GM19467 (cell line): Measurements from ENCODE around the gene RBM20.
"Not testable (repeated sequence)": the region's sequence is repeated elsewhere in the genome, so short reads cannot be mapped to it uniquely, and the experiment has no call there.

ENCODE experiments used
- ATAC-seq: cut with Tn5 transposase; IDR thresholded peaks from one replicate; pipeline ENCODE4 v1.9.1; 2021; ENCODE audit warnings: mild to moderate bottlenecking, moderate library complexity; ENCODE audit not compliant: unreplicated experiment

RBM20 gene

DNA sequence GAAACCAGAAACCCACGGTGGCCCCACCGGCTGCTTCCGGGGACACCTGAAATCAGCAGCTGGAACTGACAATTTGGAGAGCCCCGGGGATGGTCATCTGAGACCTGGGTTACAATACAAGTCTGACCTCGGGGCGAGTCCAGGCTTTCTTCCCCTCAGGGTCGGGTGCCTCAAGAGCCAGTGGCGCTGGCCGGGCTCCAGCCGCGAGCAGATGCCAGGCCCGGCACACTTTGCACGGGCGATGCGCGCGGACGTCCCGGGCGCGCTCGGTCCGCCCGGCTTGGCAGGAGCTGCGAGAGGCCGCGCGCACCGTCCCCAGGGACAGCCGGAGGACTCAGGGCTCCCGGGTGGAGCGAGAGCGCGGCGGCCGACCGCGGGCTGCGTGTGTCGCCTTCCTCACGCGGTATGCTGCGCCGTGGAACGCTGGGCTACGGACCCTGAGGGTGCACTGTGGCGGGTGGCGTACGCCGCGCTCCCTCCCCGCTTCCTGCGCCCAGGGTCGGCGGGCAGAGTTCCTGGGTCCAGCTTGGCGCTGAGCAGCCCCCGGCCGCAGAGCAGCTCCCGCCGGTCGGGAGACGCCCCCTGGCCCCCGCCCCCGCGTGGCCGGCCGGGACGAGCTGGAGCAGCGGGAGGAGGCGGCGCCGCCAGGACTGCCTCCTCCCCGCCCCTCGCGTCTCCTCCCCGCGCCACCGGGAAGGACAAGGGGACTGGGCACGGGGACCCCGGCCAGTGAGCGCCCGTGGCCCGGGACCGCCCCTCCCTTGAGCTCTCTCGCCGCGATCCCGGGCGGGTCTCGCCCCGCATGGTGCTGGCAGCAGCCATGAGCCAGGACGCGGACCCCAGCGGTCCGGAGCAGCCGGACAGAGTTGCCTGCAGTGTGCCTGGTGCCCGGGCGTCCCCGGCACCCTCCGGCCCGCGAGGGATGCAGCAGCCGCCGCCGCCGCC lies at the start of gene RBM20:
RBM20 (plus strand) TSS at position 684 of the 945 bp plus-strand sequence; CDS start at position 803, 119 bp downstream.
- no peak for ATAC-seq

DNA sequence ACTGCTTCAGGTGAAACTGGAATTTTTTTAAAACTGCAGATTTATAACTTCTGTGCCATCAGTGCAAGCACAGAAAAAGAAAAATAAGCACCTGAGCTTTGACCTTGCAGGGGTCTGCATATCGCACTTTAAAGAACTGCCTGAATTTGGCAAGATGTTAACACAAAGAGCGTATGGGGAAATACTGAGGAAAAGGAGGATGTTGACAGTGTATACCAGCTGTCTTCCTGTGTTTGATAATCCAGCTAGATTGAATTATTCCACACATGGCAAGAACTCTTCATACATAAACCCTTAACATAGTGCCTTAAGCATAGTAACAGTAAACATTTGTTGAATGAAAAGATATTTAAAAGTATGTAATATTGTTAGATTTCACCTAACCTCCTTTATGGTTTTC lies 46.7 kb upstream of the RBM20 start:
- ATAC-seq = no peak

DNA sequence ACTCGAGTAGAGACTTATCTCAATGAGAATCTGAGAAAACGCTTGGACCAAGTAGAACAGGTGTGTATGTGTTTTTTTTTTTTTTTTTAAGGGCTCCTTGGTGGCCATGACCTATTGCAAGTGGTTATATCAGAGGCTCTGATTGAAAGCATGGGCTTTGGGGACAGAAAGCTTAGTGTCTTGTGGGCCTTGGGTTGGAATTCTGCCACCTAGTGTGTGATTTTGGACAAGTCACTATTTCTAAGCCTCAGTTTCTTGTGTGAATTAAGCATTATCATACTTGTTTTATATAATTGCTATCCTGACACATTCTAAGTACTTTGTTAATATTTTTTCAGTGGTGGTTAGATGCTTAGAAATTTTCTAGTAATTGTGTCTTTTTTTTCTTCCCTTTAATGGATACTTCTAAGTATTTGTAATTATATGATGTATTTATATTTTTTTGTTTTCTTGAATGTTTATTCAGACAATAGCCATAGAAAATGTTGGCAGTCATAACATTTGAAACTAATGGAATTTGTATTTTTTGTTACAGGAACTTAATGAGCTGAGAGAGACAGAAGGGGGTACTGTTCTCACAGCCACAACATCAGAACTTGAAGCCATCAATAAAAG lies 43.5 kb upstream of the RBM20 start:
- ATAC-seq = no peak

DNA sequence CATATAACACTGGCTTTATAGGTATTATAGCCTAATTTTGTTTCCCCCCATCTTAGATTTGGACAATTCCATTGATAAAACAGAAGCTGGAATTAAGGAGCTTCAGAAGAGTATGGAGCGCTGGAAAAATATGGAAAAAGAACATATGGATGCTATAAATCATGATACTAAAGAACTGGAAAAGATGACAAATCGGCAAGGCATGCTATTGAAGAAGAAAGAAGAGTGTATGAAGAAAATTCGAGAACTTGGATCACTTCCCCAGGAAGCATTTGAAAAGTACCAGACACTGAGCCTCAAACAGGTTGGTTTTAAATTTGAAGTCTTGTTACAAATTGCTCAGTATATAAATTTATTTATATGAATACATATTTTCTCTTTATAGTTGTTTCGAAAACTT lies 42.6 kb upstream of the RBM20 start:
- ATAC-seq = no peak

DNA sequence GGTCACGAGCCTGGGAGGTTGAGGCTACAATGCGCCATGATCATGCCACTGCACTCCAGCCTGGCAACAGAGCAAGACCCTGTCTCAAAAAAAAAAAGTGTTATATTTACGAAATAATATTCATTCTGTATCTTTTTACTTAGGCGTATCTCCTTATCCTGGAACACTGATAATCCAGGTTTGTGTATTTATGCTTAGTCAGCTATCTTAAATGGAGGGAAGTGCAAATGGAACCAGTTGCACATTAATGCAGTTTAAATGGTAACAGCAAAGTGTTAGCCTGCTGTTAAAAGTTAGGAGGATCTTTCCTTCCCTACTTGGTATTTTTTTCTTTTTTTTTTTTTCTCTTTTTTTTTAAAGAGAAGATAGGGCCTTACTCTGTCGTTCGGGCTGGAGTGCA lies 36.0 kb upstream of the RBM20 start:
- ATAC-seq = no peak

DNA sequence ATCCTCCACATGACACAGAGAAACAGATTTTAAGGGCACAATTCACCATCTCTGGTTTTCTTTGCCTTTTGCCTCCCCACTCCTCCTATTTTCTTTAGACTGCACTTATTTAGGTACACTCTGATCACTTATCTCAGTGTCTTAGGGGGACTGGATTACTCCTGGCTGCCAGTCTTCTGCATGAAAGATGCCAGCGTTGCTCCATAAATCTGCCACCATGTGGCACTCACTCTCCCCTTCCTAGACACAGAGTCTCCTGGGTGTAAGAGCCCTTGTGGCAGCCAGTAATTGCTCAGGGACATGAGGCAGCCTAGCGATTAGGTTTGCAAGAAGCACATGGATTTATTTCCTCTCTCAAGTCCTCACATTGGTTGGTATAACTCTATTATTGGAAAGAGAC lies 34.5 kb upstream of the RBM20 start:
- no peak for ATAC-seq

DNA sequence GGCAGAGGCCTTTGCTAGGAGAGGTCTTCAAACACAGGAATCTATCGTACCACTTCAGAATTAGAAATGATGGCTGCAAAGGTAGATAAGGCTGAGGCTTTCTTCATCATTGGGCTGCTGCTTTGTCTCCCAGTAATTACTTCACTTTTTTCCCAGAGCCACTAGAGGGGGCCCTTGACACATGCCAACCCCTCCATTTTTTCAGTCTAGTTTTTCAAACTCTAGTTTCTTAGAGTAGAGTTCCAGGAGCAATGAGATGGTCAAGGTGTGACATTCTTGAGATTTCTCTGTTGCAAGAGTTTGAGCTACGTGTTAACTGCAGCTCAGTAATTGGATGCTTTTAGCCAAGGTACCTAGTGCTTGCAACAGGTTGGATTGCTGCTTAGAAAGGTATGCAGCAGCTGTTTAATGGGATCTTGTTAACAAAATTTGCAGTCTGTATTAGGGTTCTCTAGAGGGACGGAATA lies 33.8 kb upstream of the RBM20 start:
- no peak for ATAC-seq

DNA sequence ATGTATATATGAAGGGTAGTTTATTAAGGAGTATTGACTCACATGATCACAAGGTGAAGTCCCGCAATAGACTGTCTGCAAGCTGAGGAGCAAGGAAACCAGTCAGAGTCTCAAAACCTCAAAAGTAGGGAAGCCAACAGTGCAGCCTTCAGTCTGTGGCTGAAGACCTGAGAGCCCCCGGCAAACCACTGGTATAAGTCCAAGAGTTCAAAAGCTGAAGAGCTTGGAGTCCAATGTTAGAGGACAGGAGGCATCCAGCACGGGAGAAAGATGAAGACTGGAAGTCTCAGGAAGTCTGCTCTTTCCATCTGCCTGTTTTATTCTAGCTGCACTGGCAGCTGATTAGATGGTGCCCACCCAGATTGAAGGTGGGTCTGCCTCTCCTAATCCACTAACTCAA lies 33.4 kb upstream of the RBM20 start:
- not testable (repeated sequence) for ATAC-seq

DNA sequence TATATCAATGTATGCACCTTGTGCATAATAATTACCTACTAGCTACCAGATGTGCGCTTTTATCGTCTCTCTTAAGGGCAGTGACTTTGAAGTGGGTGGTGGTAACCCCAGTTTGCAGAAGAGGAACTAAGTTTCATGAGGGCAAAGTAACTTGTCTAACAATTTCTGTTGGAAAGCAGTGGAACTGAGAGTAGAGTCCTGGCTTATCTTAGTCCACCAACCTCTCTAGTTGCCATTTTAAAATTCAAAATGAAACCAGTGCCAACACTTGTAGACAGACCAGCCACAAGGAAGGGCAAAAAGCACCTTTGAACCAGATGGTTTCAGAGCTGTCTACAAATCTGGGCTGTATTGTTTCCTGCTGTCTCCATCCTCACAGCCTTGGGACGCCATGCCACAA lies 32.0 kb upstream of the RBM20 start:
- ATAC-seq = peak; percentile 43

DNA sequence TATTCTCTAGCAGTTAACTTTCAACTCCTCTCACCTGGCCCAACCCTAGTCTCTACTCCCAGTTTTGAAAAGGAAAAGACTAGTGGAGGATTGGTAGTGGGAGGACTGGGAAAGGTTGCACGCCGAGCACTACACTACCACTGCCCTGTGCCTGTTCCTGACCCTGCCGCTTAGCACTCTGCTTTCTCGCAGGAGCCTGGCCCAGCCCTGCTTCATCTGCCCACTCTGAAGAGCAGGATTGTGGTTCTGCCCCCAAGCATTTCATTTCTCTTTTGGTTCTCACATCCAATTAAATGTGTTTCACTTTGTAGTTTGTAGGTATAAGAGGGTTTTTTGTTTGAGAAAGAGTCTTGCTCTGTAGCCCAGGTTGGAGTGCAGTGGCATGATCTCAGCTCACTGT lies 31.5 kb upstream of the RBM20 start:
- ATAC-seq = no peak

DNA sequence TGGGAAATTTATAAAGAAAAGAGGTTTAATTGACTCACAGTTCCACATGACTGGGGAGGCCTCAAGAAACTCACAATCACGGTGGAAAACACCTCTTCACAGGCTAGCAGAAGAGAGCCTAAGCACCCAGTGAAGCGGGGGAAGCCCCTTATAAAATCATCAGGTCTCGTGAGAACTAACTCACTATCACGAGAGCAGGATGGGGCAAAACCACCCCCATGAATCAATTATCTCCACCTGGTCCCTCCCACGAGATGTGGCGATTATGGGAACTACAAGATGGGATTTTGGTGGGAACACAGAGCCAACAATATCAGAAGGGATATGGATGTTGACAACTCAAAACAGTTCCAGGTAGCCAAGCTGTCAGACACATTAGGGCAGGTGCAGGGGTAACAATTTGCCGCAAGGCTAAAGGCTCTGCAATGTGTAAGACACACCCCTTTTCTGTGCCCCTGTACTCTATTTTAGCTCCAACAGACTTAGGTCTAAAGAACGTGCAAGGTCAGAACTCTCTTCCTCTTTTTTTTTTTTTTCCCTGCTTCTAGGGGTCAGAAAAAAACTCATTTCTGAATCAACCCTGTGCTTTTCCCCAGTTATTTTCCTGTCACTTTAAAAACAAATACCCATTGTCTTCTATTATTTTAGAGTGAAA lies 30.7 kb upstream of the RBM20 start:
- no peak for ATAC-seq

DNA sequence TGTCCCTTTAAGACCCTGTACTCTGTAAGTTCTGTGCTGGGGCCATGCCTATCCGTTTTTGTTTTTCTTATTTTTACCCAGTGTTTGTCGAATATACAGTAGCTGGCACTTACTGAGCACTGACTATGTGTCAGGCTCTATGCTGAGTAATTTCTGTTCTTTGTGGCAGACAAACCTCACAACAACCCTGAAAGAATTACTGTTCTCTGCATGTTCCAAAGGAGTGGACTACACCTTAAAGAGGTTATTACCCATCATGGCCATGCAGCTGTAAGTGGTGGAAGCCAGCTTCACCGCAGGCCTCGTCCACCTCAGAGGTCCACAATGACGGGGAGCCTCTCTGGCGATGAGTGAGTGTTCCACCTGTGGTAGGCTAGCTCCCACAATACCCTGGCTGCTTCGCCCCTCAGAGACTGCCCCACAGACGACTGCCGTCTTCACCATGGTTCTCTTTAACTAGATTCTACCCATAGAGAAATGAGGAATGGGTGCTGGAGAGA lies 30.1 kb upstream of the RBM20 start:
- ATAC-seq = no peak

DNA sequence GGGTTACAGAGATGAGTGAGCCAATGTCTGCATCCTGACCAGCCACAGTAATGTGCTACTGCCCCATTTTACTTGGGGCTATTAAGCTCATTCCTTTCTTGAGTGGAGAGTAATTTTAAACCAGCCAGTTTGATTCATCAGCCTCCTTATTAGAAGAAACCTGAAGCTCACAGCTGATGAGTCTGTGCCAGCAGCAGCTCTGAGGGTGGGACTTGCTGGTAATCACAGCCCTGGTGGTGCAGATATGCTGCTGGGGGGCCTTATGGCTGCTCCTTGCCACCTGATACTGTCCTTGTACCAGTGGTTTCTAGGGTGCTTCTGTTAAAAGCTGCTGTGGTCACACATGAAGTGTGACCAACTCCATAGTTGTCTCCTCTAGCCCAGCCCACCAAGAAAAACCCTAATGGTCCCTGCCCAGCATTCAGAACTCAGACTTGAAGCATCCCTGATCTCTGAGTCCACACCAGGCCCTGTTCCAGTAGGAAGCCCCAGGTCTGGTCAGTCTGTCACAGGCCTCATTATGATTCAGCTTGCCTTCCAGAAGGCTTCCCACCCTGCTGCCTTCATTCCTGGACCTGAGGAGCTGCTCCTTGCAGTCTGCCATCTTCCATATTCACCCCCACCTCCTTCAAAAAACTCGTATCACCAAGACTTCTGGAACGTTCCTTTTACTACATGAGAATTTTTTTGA lies 28.9 kb upstream of the RBM20 start:
- no peak for ATAC-seq

DNA sequence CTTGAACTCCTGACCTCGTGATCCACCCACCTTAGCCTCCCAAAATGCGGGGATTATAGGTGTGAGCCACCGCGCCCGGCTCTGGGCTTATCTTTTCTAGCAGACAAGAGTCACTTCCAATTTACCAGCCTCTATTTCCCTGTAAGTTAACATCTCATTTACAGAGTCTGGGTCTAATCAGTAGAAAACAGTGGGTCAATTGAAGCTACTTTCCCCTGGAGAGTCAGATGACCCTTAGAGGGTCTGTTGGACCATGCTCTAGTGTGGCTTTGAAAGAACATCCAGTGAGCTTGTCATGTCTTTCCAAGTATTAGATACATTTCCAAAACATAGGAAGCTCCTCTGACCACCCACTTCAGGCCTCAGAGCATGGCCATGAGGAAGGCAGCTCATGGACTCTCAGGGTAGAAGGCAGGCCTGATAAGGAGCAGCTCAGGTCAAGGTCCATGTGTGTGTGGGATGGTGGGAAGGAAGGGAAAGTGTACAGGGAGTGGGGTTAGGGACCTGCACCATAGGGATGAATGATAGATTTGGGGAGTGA lies 27.6 kb upstream of the RBM20 start:
- no peak for ATAC-seq

DNA sequence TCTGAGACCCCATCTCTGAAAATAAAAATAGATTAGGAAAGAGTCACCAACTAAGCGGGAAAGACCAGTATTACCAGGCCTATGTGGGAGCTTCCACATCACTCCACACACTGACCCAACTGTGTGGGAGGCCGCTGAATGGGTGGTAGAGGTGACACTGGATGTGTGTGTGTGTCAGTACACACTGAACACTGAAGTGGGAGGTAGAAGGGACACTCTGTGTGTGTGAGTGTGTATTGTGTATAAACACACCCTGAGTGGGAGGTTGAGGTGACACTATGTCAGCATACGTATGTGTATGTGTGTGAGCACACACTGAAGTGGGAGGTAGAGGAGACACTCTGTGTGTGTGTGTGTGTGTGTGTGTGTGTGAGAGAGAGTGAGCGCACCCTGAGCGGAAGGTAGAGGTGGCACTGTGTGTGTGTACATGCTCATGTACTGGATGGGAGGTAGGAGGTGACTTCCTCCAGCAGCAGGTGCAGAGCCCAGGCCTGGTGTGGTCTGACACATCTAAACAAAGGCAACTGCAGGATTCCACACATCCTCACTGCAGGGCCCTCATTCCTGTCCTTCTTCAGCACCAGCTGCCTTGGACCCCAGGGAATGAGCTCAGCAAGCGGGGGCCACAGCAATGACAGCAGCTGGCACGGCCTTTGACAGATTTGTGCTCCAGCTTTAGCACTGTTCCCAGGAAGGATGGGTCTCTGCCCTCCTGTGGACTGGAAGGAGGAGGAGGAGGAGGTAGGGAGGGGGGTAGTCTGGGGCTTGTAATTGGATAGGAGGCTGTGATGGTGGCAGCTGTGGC lies 26.5 kb upstream of the RBM20 start:
- ATAC-seq = no peak

DNA sequence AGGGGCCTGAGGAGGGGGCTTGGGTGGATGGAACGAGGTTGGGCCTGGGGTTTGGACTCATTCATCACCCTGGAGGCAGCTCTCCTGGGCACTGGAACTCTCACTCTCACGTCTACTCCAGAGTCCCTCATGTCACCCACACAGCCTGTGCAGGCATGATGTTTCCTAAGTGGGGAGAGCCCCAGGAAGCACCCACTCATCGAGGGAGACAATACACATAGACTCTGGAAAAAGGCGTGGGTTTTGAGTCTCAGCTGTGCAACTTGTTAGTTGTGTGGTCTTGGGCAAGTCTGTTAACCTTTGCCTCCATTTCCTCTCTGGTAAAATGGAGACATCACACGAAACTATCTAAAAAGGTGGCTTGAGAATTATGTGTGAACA lies 25.9 kb upstream of the RBM20 start:
- no peak for ATAC-seq

DNA sequence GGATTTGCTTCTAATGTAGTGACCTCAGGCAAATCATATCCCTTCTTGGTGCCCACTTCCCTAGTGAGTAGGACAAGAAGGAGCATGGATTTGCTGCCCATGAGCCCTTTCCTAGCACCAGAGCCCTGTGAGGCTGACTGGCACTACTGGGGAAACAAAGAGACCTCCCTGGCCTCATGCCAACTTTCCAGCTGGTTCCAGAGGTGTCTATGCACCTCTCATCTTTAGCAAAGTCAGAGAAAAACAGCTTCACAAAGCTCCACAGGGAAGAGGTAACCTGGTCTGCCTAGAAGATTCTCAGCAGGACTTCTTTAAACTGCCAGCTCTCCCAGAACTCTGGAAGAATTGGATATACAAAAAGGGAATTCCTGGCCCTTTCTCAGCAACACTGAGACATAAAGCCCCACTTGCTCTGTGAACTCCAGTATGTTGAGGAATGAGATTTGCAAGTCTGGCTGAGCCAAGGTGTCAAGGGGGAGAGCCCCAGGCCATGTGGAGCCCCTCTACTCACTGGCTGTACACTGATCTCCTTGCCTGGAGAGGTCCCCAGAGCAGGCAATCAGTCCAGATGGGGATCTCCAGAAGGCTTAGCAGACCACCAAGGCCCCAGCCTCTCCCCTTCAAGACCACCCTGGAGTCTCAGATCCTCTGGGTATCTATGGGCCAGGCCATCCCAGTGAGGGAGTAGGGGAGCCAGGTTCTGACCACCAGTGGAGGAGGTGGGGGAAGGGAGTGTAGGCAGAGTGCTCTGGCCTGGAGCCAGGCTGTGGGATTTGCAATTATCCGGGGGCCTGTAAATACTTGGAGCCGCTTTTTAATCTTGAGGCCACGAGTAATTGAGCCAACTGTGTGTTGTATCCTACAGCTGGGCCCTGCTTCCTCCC lies 24.4 kb upstream of the RBM20 start:
- ATAC-seq = no peak

DNA sequence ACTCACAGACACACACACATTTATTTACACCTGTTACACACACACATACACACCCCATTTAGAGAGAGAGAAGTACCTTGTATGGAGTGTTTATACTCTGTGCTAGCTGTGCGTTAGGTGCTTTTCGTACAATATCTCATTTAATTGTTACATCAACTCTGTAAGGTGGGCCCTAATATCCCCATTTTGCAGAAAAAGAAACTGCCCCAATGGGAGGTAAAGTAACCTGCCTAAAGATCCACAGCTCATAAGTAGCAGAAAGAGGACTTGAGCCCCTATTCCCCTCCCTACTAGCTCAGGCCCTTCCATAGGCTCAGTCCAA lies 23.8 kb upstream of the RBM20 start:
- ATAC-seq = no peak

DNA sequence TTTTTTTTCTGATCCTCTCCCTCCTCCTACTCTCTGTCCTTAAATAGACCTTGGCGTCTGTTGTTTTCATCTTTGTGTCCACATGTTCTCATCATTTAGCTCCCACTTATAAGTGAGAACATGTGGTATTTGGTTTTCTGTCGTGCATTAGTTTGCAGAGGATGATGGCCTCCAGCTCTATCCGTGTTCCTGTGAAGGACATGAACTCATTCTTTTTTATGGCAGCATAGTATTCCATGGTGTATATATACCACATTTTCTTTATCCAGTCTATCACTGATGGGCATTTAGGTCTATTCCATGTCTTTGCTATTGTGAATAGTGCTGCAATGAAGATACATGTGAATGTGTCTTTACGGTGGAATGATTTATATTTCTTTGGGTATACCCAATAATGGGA lies 20.8 kb upstream of the RBM20 start:
- not testable (repeated sequence) for ATAC-seq
